HEK293T (cell line): ENCODE measurements around the gene PTPMT1.

Experiments used
- BHLHE40 ChIP-seq: fragments of 450-650 bp; IDR thresholded peaks from 2 replicates; pipeline ENCODE4 v1.6.1; 2016; ENCODE audit warnings: mild to moderate bottlenecking, moderate library complexity, borderline replicate concordance
- CTBP1 ChIP-seq: fragments of 450-650 bp; IDR thresholded peaks from 2 replicates; pipeline ENCODE4 v1.6.1; 2016; ENCODE audit warnings: borderline replicate concordance
- FOXK2 ChIP-seq: fragments of 450-650 bp; IDR thresholded peaks from 2 replicates; pipeline ENCODE4 v1.6.1; 2016; ENCODE audit warnings: mild to moderate bottlenecking
- FOXM1 ChIP-seq: fragments of 450-650 bp; IDR thresholded peaks from 2 replicates; pipeline ENCODE4 v1.6.1; 2017; ENCODE audit warnings: mild to moderate bottlenecking, borderline replicate concordance
- HDGF ChIP-seq: fragments of 450-650 bp; IDR thresholded peaks from 2 replicates; pipeline ENCODE4 v1.6.1; 2017; ENCODE audit warnings: antibody characterized with exemption, borderline replicate concordance
- NFRKB ChIP-seq: fragments of 450-650 bp; IDR thresholded peaks from 2 replicates; pipeline ENCODE4 v1.6.1; 2016; ENCODE audit warnings: mild to moderate bottlenecking, moderate library complexity
- SUZ12 ChIP-seq: fragments of 450-650 bp; IDR thresholded peaks from 2 replicates; pipeline ENCODE4 v1.6.1; 2016; ENCODE audit warnings: mild to moderate bottlenecking
- TARDBP ChIP-seq: fragments of 450-650 bp; IDR thresholded peaks from 2 replicates; pipeline ENCODE4 v1.6.1; 2016
- ZNF384 ChIP-seq: fragments of 450-650 bp; IDR thresholded peaks from 2 replicates; pipeline ENCODE4 v1.6.1; 2016

DNA sequence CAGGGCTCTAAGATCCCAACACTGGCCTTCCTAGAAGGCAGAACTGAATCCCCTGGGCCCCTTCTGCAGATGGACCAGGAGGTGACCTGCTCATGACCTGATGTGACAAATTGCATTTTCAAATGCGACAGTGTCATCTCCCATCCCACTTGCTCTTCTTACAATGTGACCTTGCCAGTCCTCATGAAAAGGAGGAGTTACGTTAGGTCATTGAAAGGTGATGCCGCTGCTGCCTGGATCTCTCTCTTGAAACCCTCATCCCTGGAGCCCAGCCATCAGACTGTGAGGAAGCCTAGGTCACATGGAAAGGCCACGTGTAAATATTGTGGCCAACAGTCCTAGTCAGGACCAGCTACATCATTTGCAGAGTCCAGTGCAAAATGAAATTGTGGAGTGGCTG is 34.5 kb downstream of the PTPMT1 start:
- TF ChIP-seq ZNF384 = no peak
- no peak for TF ChIP-seq CTBP1
- TF ChIP-seq SUZ12 = no peak
- no peak for TF ChIP-seq TARDBP
- TF ChIP-seq FOXK2 = no peak
- no peak for TF ChIP-seq FOXM1
- TF ChIP-seq NFRKB = no peak
- TF ChIP-seq HDGF = no peak
- TF ChIP-seq BHLHE40 = no peak
